ENCODE data around the gene RGL4.
"Not testable (repeated sequence)": the region's sequence is repeated elsewhere in the genome, so short reads cannot be mapped to it uniquely, and the experiment has no call there.

Gene RGL4, protein sequence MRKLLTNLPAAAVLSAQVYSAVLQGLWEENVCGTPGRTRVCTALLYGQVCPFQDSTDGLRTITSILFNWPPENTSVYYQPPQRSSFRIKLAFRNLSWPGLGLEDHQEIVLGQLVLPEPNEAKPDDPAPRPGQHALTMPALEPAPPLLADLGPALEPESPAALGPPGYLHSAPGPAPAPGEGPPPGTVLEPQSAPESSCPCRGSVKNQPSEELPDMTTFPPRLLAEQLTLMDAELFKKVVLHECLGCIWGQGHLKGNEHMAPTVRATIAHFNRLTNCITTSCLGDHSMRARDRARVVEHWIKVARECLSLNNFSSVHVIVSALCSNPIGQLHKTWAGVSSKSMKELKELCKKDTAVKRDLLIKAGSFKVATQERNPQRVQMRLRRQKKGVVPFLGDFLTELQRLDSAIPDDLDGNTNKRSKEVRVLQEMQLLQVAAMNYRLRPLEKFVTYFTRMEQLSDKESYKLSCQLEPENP

DNA sequence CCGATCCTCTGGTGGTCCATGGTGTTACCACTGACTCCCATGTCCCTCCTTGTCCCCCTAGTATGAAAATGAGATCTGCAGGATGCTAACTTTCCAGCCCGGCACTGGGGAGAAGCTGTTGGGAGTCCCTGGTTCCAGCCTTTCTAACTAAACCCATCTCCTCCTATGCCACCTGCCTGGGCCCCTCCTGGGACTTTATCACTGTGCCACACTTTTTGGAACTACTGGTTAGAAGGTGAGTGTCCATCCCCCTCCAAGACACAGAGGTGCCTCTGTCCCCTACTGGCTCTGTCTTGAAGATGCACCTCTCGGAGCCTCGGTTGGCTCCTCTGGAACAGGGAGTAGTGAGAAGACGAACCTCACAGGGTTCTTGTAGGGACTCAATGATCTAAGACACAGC is at the start of gene RGL4:
Gene RGL4, plus strand, starts transcription at position 301 of the 400 bp plus-strand sequence. CDS start 1,018 bp downstream, outside the sequence.
- no peak for DNase-seq (ENCODE audit: low spot score)

DNA sequence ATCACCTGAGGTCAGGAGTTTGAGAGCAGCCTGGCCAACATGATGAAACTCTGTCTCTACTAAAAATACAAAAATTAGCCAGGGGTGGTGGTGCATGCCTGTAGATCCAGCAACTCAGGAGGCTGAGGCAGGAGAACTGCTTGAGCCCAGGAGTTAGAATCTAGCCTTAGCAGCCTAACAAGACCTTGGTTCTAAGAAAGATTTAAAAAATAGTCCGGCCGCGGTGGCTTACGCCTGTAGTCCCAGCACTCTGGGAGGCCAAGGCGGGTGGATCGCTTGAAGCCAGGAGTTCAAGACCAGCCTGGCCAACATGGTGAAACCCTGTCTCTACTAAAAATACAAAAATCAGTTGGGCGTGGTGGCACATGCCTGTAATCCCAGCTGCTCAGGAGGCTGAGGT is 44.3 kb upstream of the RGL4 start:
- not testable (repeated sequence) for DNase-seq (ENCODE audit: low spot score)

DNA sequence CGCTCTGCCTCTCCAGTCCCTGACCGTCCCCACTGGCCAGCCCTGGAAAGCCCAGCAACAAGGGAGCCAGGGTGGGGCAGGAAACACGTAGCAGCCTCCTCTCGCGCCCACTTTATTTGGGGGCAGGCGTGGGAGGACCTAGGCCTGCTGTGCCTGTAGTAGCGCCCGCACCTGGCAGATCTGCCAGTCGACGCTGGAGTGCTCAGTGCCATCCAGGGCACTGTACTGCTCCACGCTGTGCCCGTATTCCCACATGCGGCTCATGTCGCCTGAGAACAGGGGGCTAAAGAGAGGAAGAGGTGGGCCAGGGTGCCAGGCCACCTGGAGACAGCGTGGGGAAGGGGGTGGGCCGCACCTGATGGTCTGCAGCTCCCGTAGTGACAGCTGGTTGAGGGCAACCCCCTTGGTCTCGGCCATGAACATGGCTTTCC is 41.7 kb upstream of the RGL4 start:
- DNase-seq (ENCODE audit: low spot score), result no peak

DNA sequence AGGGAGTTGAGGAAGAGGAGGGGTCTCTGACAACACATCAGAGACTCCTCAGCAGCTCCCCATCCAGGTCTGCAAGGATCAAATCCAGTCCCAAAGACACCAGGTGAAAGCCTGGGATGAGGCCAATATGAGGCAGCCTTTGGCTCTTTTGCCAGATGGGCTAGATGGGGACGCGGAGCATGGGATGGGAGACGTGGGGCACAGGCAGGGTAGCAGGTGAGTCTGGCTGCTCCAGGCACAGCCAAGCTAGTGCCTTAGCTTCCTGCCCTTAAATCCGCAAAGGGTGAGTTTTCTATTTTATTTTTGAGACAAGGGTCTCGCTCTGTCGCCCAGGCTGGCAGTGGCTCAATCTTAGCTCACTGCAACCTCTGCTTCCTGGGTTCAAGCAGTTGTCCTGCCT is 39.1 kb upstream of the RGL4 start:
- no peak for DNase-seq (ENCODE audit: low spot score)

DNA sequence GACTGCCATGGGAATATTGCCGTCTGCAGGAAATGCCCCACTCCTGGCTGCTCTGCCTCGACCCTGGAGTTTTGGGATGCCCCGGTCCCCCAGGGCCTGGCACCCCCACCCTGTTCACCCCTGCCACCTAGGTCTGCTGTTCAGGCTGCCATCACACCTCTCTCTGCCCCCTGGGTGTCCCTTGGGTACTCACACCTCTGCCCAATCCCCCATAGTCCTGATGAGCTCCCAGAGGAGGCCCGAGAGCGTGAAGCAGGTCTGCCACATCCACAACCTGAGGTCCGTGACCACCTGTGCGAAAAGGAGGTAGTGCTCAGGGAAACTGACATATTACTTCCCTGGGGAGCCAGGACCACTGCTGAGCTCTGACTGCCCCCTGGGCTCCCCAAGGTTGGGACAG is 38.5 kb upstream of the RGL4 start:
- DNase-seq (ENCODE audit: low spot score), result no peak

DNA sequence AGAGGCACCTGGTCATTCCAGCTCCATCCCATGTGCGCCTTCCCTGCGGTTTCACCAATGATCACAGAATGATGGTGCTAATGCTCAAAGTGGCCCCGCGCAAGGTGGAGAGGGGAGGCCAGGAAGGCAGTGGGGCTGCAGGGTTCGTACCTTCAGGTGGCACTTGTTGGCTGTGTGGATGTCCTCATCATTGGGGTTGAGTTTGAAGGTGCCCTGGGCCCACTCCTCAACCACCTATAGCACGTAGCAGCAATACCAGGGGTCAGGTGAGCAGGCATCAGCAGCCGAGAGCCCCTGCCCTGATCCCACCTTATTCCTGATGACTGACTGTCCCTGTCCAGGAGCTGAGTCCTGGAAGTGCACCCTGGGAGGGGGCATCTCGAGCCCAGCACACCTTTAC is 38.1 kb upstream of the RGL4 start:
- DNase-seq (ENCODE audit: low spot score), result no peak

DNA sequence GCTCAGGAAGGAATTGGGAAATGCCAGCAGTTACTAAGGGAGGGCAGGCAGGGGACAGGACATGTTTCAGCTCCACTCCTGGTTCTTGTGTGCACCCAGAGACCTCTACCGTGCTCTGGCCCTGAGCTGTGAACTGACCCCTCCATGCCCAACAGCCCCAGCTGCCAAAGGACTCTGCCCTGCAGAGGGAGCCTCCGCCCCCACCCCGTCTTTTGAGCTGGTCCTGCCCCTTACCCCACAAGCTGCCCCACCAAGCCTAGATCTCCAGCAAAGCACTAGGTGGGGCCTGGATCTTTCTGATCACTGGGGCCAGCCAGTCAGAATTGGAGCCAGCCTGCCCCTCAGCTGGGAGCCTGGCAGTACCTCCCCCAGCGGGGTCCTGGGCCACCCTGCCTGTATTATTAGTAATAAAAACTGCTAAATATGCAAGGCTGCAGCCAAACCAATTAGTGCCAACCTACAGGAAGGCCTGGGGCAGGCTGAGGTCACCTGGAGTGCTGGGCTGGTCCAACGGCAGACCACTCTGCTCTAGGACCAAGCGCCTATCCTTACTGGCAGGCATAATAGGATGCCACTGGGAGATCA is 34.8 kb upstream of the RGL4 start:
- DNase-seq (ENCODE audit: low spot score), result no peak

DNA sequence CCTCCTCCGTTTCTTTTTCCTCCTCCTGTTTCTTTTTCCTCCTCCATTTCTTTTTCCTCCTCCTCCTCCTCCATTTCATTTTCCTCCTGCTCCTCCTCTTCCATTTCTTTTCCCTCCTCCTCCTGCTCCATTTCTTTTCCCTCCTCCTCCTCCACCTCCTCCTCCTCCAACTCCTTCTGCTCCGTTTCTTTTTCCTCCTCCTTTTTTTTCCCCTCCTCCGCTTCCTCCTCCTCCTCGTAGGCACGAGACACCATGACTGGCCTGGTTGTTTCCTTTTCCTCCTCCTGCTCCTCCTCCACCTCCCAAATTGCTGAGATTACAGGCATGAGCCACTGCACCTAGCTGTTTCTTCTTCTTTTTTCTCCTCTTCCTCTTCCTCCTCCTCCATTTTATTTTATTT is 33.1 kb upstream of the RGL4 start:
- DNase-seq (ENCODE audit: low spot score), result no peak

DNA sequence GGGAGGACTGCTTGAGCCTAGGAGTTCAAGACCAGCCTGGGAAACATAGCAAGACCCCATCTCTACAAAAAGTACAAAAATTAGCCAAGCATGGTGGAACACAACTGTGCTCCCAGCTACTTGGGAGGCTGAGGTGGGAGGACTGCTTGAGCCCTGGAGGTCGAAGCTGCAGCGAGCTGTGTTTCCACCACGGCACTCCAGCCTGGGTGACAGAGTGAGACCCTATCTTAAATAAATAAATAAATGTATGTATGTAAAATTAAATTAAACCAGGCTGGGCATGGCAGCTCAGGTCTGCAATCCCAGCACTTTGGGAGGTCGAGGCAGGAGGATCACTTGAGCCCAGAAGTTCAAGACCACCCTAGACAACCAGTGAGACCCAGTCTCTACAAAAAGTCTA is 30.4 kb upstream of the RGL4 start:
- DNase-seq (ENCODE audit: low spot score), result not testable (repeated sequence)

DNA sequence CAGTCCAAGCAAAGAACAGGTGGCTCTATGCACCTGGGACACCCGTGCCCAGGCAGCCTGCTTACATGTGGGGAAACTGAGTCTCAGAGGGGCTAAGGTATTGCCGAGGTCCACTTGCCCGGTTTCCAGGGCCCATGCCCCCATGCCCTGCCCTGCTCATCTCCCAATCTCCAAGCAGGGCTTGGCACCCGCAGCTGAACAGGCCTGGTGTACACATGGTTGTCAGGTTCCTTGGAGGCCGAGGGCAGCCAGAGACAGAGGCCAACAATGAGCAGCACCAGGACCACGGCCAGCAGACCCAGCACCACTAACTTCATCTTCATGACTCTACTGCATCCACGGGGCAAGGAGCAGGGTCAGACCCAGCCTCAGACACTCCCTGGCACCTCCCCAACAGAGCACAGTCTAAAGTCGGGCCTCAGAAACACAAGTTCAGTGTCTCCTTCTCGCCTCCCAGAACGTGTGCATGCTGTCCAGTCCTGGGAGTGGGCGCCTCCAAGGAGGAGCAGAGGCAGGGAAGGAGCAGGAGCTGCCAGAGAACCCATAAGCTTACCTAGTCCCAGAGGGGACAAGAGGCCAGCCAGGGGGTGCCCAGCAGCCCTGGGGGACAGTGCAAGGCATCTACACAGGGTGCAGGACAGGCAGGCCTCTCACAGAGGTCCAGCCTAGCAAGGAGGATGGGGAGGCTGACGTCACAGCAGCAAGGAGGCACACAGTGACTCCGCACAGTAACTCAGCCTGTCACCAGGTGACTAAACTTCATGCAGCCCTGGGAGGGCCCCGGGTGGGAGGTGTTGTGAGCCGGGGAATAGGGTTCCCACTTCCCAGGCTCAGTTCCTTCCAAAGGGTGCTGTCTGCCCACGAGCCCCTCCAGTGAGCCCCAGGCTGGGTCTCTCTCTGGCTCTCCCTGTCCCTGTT is 20.2 kb upstream of the RGL4 start:
- DNase-seq (ENCODE audit: low spot score), result no peak

DNA sequence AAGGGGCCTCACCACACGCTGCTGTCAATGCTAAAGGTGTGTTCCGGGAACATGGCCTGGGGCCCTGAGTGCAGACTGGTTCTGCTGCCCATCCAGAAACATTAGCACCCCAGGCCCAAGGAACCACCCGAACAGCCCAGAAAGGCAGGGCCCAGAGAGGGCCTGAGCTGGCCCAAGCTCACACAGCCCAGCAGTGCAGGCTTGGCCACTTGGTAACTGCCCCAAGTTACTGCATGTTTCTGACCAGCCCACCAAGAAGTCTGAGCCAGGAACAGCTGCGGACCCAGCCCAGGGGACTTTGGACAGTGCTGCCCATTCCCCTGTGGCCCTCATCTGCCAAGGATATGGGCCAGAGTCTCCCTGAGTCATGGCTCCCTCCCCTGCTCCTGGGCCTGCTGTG is 19.4 kb upstream of the RGL4 start:
- not testable (repeated sequence) for DNase-seq (ENCODE audit: low spot score)

DNA sequence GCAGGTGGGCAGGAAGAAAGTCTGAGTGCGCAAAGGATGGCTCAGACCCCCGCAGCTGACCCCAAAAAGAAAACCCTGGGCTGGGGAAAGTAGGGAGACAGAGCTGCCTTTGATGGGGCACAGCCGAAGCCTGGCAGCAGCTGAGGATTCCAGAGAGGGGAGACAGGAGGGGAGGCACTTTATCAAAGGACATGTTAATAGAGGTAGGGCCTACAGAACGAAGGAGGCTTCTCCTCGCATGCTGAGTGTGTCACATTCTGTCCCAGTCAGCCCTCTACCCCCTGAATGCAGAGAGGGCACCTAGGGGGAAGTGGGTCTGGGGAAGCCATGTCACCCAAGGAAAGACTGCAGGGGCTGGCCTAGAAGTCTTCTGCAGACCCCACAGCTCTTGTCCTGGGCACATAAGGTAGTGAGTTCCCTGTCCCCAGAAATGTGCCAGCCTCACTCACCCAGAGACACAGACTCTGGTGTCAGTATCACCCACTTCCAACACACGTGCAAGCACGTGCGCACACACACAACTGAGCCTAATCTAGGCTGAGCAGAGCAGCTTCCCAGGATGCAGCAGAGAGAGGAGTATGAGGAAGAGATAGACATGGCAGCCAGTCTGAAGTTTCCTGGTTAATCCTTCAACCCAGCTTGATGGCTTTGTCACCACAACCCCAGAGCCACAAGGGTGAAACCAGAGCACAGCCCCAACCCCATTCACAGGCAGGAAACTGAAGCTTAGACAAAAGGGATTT is 18.3 kb upstream of the RGL4 start:
- not testable (repeated sequence) for DNase-seq (ENCODE audit: low spot score)

DNA sequence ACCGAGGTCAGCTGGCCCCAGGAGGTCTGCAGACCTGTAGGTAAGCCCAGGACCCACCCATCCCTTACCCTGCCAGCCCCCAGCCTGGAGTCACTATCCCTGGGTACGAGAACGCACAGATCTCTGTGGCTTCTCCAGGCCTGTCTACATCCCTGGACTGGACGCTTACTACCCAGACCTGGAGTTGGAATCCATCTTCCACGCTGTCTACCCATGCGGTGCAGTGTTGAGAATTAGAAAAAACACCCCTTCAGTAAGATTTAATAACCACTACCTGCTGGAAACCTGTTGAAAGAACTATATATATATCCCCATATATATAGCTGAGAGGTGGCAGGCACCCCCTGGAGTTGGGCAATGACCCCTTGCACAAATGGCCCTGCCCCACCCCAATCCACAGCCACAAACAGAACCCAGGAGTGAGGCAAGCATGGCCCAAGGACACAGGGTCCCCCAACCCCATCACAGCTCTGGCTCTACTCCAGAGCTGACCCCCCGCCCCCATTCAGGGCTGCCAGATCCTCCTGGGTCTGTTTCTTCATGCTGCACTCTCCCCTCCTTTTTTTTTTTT is 17.7 kb upstream of the RGL4 start:
- no peak for DNase-seq (ENCODE audit: low spot score)

DNA sequence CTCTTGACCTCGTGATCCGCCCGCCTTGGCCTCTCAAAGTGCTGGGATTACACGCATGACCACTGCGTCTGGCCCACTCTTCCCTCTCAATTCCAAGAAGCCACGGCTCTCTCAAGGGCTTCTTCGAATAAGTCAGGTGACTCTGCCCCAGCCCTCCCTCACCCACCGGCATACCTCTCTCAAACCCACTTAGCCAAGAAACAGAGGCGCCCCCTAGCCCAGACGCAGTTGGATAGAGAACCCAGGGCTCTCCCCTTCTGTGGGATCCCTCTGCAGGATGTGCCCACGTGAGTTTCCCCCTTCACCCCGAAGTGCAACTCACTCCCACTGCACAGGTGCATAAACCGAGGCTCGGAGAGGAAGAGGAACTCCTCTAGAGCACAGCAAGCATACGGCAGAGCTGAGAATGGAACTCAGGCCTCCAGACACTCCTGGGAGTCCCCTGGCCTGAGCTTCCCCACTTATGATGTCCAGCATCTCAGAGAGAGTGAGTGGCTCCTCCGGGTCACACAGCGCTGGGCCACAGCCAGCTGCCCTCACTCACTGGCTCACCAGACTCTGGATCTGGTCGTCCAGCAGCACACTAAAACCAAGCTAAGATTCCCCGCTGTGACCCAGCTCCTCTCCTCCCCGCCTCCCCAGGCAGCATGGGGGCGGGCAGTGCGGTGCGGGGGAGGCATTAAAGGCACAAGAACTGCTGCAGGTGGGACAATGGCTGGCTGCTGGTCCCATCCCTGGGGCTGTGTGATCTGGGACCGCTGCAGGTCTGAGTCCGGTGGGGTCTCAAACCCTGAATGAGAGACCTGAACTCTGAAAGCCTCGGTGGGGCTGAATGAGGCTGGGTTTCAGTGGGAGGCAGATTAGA is 16.8 kb upstream of the RGL4 start:
- no peak for DNase-seq (ENCODE audit: low spot score)

DNA sequence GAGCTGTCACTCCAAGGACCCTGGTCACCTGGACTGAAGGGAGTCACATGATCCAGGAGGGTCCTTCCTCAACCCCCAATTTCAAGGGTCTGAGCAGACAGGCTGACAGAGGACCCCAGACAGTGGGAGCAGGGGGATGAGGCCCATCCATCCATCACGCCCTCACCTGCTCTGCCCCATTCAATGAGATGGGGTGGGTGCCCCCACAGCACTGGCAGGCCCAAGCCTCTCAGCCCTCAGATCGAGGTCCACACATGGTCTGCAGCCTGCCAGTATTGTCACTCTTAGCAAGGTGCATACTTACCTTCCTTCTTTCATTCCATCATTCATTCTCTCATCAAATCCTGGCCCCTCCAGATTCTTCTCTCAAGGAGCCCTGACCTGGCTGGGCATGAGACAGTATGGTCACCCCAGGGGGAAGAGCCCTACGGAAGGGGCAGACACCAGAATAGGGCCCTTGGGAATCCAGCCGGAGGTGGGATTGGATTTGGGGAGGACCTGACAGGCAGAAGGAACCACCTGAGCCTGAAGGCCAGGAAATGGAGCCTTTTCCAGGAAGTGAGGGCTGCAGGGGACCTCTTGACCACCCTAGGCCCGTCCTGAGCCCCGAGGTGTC is 15.8 kb upstream of the RGL4 start:
- DNase-seq (ENCODE audit: low spot score), result not testable (repeated sequence)

DNA sequence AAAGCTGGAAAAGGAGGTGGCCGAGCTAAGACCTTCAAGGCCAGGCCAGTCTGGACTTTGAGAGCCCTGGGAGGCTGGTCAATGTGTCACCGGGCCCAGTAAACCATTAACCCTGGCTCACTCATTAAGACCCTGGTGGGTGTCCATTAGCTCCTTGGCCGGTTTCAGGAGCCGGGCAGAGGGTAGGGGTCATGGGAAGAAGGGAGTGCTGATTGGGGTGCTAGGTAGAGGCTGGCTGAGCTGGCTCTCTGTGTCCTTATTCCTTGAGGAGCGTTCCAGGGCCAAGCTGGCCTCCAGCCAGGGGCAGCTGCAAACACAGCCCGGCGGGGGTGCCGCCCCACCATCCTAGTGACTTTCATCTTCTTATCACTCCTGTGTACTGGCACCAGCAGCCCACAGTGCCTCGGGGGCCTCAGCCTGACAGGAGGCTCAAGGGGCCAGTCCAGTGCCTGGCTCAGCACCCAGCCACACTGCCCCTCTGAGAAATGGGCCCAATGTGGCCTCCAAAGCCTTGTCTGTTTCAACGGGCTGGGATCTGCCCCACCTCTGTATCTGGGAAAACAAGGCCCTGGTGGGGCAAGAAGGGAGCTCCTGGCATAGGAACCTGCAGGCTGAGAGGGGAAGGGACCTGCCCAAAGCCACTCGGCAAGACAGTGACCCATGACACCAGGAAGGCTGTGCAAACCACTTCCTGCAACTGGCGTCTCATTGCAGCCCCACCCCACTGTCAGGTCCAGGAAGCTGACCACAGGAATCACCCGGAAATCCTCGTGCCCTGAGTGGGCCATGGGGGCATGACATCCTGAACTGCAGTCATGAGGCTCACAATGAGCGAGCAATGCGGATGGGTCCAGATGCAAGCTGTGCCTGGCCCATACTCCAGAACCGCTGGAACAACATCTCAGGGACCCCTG is 15.1 kb upstream of the RGL4 start:
- DNase-seq (ENCODE audit: low spot score), result no peak

DNA sequence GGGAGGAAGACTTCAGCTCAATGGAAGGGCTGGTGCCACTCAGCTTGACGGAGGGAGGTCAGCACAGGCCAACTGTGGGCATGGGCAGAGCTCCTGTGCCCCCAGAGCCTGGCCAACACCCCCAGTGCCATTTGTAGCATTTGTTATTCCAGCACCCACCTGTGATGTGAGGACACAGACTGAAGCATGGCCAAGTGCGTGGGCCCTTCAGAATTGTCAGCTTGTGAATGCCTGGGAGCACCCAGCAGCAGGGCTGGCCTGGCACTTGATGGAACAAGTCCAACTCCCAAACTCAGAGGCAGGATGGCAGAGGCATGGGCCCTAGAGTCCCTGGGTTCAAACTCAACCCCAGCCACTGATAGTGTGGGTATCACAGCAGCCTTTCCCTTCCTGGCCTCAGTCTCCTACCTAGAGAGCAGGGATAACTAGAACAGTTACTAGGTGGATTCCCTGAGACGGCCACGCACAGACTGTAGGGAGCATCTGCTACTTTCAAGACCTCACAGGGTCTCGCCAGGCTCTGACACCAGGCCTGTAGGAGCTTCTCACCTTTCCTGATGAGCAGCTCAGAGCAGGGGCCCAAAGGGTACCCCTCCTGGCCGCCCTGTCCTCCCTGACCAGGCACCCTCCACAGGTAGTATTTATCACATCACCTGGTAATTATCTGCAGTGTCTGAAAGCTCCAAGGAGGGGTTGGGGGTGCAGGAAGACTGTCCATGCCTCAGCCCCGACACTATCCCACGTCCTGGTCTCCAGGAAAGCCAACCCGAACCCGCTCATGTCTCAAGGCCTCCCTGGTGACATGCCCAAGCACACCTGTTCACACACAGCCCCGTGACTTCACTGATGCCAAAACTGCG is 13.7 kb upstream of the RGL4 start:
- DNase-seq (ENCODE audit: low spot score), result not testable (repeated sequence)

DNA sequence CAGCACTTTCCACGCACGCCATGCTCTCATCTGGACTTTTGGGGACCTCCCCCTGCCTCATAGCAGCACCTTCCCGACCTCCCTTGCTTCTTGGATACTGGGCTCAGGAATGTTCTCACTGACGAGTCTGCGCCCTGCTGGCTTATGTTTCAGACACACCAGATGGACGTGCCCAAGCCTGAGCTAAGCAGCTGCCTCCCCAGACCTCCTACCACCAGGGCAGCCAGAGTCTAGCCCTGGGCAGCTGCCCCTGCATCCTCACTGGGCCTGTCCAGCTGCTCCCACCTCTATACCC is 13.2 kb upstream of the RGL4 start:
- no peak for DNase-seq (ENCODE audit: low spot score)

Data from Ammon's horn (tissue), 1 donor.